ENCODE data around the gene C1orf232. TPM values are rescaled to one million over a fixed set of nuclear protein-coding genes. Genes with fewer than 3 reads are reported as not detected.
A peak's percentile ranks its signal among the peaks of the same experiment; 100 is the strongest.

C1orf232 gene
- total and polyA plus RNA-seq, 2 of the 8 experiments (the other 6 are each of a cell fraction or from before 2014, with no cell fraction given), result not detected

DNA sequence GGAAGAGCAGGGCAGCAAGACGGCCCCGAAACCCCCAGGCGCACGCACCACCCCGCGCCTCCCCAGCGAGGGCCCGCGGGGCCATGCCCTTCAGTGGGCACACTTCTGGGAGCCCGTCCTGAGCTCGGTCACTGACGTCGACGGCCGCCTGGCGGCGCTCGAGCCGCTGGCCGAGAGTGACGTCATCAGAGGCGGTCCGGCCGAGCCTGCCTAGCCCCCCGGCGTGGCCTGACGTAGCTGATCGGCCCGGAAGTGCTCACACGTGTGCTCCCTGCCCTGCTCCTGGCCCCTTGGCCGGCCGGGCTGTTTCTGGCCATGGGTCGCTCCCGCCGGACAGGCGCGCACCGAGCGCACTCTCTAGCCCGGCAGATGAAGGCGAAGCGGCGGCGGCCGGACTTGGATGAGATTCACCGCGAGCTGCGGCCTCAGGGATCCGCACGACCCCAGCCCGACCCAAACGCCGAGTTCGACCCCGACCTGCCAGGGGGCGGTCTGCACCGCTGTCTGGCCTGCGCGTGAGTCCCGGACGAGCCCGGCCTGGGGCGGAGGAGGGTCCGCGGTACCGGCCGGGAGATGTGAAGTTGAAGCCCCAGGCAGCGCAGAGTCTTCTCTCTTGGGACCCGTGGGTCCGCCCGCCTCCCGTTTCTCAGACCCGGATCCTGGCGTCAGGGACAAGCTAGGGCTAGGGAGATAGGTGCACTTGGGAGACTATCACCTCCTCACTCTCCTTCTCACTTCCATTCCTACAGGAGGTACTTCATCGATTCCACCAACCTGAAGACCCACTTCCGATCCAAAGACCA is 1.1 kb upstream of the C1orf232 start, which contains the start of gene ZNF593:
Gene ZNF593 (plus strand): TSS at position 240 of the 803 bp plus-strand sequence. CDS start 76 bp downstream, at position 316.
- H3K4me1 ChIP-seq (replicated peaks in 1 of 4; ENCODE audit: control insufficient read depth in 3 of 4, insufficient read depth in 4 of 4, low read length in 3 of 4), result peaks cover 5 to 18% (median 13%) of the 10 kb centered on the region in 4 experiments
- H2AFZ ChIP-seq (ENCODE audit: low read length), result no peak within 1 kb of the TSS; the same call in 1 of the 2 replicates
- no peak within 1 kb of the TSS for H3K14ac ChIP-seq (ENCODE audit: insufficient read length)
- peak within 1 kb of the TSS; percentile 69 for H4K91ac ChIP-seq (replicated peaks; ENCODE audit: insufficient read length, low read length)
- H2BK120ac ChIP-seq (replicated peaks; ENCODE audit: low read depth, low read length), result no peak within 1 kb of the TSS
- H3K4me2 ChIP-seq (ENCODE audit: insufficient read depth in 1 of 2, low read depth in 2 of 2, low read length in 2 of 2), result peak within 1 kb of the TSS; percentile 77 to 96
- peaks cover 0 to 11% (median 6%) of the 10 kb centered on the region in 4 experiments; a peak in 6 of 7 replicates for H3K27me3 ChIP-seq (replicated peaks in 1 of 4; ENCODE audit: control insufficient read depth in 3 of 4, extremely low read depth in 1 of 4, insufficient read depth in 3 of 4, low read length in 3 of 4)
- no peak within 1 kb of the TSS for H2BK20ac ChIP-seq (ENCODE audit: low read length)
- peak within 1 kb of the TSS; percentile 71 to 79 (median 74) for H3K4me3 ChIP-seq (ENCODE audit: extremely low read depth in 1 of 4, insufficient read depth in 2 of 4, low read depth in 3 of 4, low read length in 4 of 4)
- peaks cover 0 to 4% of the 10 kb centered on the region in 2 experiments for H4K20me1 ChIP-seq (replicated peaks in 1 of 2; ENCODE audit: control insufficient read depth in 1 of 2, insufficient read depth in 2 of 2, low read length in 2 of 2)
- DNase-seq (ENCODE audit: low read depth in 1 of 2, low spot score in 2 of 2) (peak; percentile 78 to 96), FAIRE-seq (no peak)
- H3K4ac ChIP-seq (replicated peaks; ENCODE audit: insufficient read length, low read depth, low read length), result no peak within 1 kb of the TSS
- no peaks in the 10 kb centered on the region; a peak in 1 of 8 replicates for H3K36me3 ChIP-seq (ENCODE audit: control insufficient read depth in 2 of 4, insufficient read depth in 4 of 4, low read length in 3 of 4)
- peak within 1 kb of the TSS; percentile 88; the same call in 1 of the 2 replicates for H2BK15ac ChIP-seq (ENCODE audit: low read length)
- H3K56ac ChIP-seq (replicated peaks; ENCODE audit: insufficient read length, low read depth, low read length), result peak within 1 kb of the TSS; percentile 35
- ChIA-PET CTCF (ENCODE audit: partially characterized antibody) (interaction anchor here (0.6 to 16.2 kb wide), 23 partner anchors 10 to 247 kb away, joined by 3 to 159 read pairs (median 5); partner anchors contain the start of genes CATSPER4, CEP85, FAM110D and PDIK1L), POLR2A (ENCODE audit: partially characterized antibody) (interaction anchor here (0.9 to 2.9 kb wide), 9 partner anchors 8 to 64 kb away, joined by 3 to 6 read pairs (median 4); partner anchors contain the start of genes CATSPER4, CEP85 and CNKSR1)
- no peak within 1 kb of the TSS for H2AK5ac ChIP-seq (ENCODE audit: low read depth, low read length)
- H3K9me3 ChIP-seq (ENCODE audit: insufficient read depth in 2 of 2, low read depth in 1 of 2, low read length in 1 of 2), result no peaks in the 10 kb centered on the region
- H3K27ac ChIP-seq (ENCODE audit: low read depth, low read length), result peak within 1 kb of the TSS; percentile 23; the same call in 1 of the 2 replicates
- peak within 1 kb of the TSS; percentile 73 for H4K5ac ChIP-seq (ENCODE audit: insufficient read length, low read depth, low read length)
- H4K8ac ChIP-seq (ENCODE audit: extremely low read depth, insufficient read depth, low read length), result peak within 1 kb of the TSS; percentile 97
- WGBS, 2 experiments (ENCODE audit: extremely low coverage in 1 of 2, insufficient coverage in 1 of 2, insufficient read length in 1 of 2, insufficient replicate concordance in 2 of 2, low coverage in 1 of 2, low lambda C conversion rate in 2 of 2, missing lambda C conversion rate in 1 of 2), result 4% methylated on average over 60 of the region's 76 CpGs; no CpG with 5 or more reads in 1 of the 2 experiments
- peaks cover 4% of the 10 kb centered on the region; the same call in 1 of the 2 replicates for H3K79me1 ChIP-seq (ENCODE audit: low read depth, low read length)
- no peak within 1 kb of the TSS for H2BK12ac ChIP-seq (ENCODE audit: low read depth, low read length)
- peak within 1 kb of the TSS; percentile 60 to 84 (median 74) for H3K9ac ChIP-seq (replicated peaks in 1 of 4; ENCODE audit: extremely low read depth in 1 of 4, low read depth in 3 of 4, low read length in 3 of 4)
- peak within 1 kb of the TSS; percentile 71 for H3K18ac ChIP-seq (ENCODE audit: extremely low read depth, low read length)
- H3K23ac ChIP-seq (ENCODE audit: insufficient read length), result no peak within 1 kb of the TSS
- H2BK5ac ChIP-seq (ENCODE audit: low read depth, low read length), result 0 out of 2 replicates have a peak within 1 kb of the TSS, but pooled peaks have one; percentile 71
- H3K79me2 ChIP-seq (ENCODE audit: control insufficient read depth in 1 of 2, insufficient read depth in 2 of 2, low read length in 2 of 2), result peaks cover 0 to 8% of the 10 kb centered on the region in 2 experiments; a peak in 2 of 4 replicates
- H3K23me2 ChIP-seq (ENCODE audit: low read depth, low read length), result peaks cover 6% of the 10 kb centered on the region
- TF ChIP-seq CHD2 (IDR thresholded peaks at IDR 0.05; ENCODE audit: low read length), result 0 out of 2 replicates have a peak, but pooled peaks have one; percentile 18
- TF ChIP-seq POU5F1 (IDR thresholded peaks at IDR 0.05; ENCODE audit: low read depth, low read length), result no peak
- no peak for TF ChIP-seq BCL11A (IDR thresholded peaks at IDR 0.05; ENCODE audit: low read depth in 2 of 2, low read length in 2 of 2)
- no peak; the same call in 1 of the 2 replicates for TF ChIP-seq USF2 (IDR thresholded peaks at IDR 0.05; ENCODE audit: low read length)
- no peak for TF ChIP-seq CHD1 (IDR thresholded peaks at IDR 0.05; ENCODE audit: low read depth, low read length)
- TF ChIP-seq CTBP2 (IDR thresholded peaks at IDR 0.05; ENCODE audit: borderline replicate concordance, insufficient read depth, insufficient read length, low read length), result no peak
- no peak for TF ChIP-seq SIRT6 (IDR thresholded peaks at IDR 0.05; ENCODE audit: low read length)

All from H1 (cell line).